ENCODE results near the gene IPO9. TPM values are rescaled to one million over a fixed set of nuclear protein-coding genes. Genes with fewer than 3 reads are reported as not detected.

The IPO9 gene
- total RNA-seq, 1 experiment from 2014 or later = 106 TPM

GRCh38 chr1:201916649-201917249, 87.8 kb downstream of the IPO9 start:
- POLR2A ChIA-PET = interaction anchor here (0.6 to 0.7 kb wide), 2 partner anchors 19 to 865 kb away, joined by 5 read pairs; no protein-coding TSS in a partner anchor
- CTCF ChIA-PET = no interaction called here
- in situ Hi-C loops (cut with HindIII; ENCODE audit: low pct_unique_long_range_greater_than_20kb, low sequenced_read_pairs) = no loop called here
- no peaks in the 10 kb centered on the region for H3K27me3 ChIP-seq (ENCODE audit: control insufficient read depth, insufficient read depth, low read length)
- ATAC-seq (peak; percentile 50), DNase-seq (ENCODE audit: low read depth, low spot score) (no peak)
- H3K4me3 ChIP-seq (ENCODE audit: low read depth in 2 of 2, low read length in 2 of 2) = no peak overlapping the region
- H3K36me3 ChIP-seq (ENCODE audit: control insufficient read depth, insufficient read depth, low read length) = no peaks in the 10 kb centered on the region
- TF ChIP-seq SIN3A (IDR thresholded peaks at IDR 0.05; ENCODE audit: borderline replicate concordance, insufficient read depth, low read depth, low read length) (no peak), TCF7L2 (IDR thresholded peaks at IDR 0.05; ENCODE audit: low read depth, low read length) (no peak), POLR2AphosphoS5 (IDR thresholded peaks at IDR 0.05; ENCODE audit: low read depth, low read length) (no peak), CTCF (IDR thresholded peaks at IDR 0.05) (no peak)
- TF ChIP-seq, protein P1, sequence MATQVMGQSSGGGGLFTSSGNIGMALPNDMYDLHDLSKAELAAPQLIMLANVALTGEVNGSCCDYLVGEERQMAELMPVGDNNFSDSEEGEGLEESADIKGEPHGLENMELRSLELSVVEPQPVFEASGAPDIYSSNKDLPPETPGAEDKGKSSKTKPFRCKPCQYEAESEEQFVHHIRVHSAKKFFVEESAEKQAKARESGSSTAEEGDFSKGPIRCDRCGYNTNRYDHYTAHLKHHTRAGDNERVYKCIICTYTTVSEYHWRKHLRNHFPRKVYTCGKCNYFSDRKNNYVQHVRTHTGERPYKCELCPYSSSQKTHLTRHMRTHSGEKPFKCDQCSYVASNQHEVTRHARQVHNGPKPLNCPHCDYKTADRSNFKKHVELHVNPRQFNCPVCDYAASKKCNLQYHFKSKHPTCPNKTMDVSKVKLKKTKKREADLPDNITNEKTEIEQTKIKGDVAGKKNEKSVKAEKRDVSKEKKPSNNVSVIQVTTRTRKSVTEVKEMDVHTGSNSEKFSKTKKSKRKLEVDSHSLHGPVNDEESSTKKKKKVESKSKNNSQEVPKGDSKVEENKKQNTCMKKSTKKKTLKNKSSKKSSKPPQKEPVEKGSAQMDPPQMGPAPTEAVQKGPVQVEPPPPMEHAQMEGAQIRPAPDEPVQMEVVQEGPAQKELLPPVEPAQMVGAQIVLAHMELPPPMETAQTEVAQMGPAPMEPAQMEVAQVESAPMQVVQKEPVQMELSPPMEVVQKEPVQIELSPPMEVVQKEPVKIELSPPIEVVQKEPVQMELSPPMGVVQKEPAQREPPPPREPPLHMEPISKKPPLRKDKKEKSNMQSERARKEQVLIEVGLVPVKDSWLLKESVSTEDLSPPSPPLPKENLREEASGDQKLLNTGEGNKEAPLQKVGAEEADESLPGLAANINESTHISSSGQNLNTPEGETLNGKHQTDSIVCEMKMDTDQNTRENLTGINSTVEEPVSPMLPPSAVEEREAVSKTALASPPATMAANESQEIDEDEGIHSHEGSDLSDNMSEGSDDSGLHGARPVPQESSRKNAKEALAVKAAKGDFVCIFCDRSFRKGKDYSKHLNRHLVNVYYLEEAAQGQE (IDR thresholded peaks at IDR 0.05; ENCODE audit: insufficient read depth in 1 of 2, low read depth in 2 of 2, low read length in 1 of 2) = no peak
- H3K27ac ChIP-seq (ENCODE audit: low read length) = no peak overlapping the region
- BruUV-seq (replicated peaks) = no TSS peak
- intact Hi-C loops (cut with micrococcal nuclease; ENCODE audit: unreplicated experiment) = no loop called here
- H3K9me3 ChIP-seq (ENCODE audit: control insufficient read depth, insufficient read depth, low read depth, low read length) = no peaks in the 10 kb centered on the region
- no peaks in the 10 kb centered on the region for H3K4me1 ChIP-seq (ENCODE audit: control insufficient read depth, insufficient read depth, low read length)

DNA sequence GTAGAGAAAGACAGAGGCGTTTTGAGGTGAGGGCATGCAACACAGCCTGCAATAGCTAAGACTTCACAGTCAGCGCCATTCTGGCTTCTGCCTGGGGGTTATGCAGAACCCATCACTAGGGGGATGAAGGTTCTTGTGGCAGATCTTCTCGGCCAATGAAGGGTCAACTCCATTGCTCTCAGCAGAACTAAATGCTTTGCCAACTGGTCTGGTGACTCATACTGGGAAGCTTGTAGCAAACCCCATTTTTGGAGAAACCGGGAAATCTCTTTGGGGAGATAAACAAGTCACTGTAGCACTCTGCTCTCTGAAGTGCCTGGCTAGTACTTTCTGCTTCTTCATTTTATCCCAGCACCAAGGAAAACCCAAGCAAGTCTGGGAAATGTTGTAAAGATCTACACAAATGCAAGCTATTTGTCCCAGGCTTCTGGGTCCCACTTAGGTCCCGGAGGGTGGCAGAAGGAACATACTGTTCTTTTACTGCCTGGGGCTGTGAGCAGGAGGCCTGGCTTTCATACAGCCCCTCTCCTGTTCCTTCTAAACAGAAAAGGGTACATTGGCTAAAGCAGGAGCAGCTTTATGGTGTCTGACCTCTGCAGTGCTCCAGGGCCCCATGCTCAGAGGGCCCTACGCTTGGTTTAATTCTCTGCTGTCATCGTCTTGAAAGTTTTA, 88.5 kb downstream of the IPO9 start:
- CTCF ChIA-PET = interaction anchor here (0.5 kb wide), 1 partner anchor 166 kb away, joined by 9 read pairs; no protein-coding TSS in a partner anchor
- ATAC-seq (peak; percentile 24; the same call in 1 of the 2 replicates), DNase-seq (ENCODE audit: low read depth, low spot score) (no peak)
- H3K27me3 ChIP-seq (ENCODE audit: control insufficient read depth, insufficient read depth, low read length) = no peaks in the 10 kb centered on the region
- H3K36me3 ChIP-seq (ENCODE audit: control insufficient read depth, insufficient read depth, low read length) = no peaks in the 10 kb centered on the region
- H3K9me3 ChIP-seq (ENCODE audit: control insufficient read depth, insufficient read depth, low read depth, low read length) = no peaks in the 10 kb centered on the region
- in situ Hi-C loops (cut with HindIII; ENCODE audit: low pct_unique_long_range_greater_than_20kb, low sequenced_read_pairs) (no loop called here), intact Hi-C loops (cut with micrococcal nuclease; ENCODE audit: unreplicated experiment) (no loop called here)
- no peaks in the 10 kb centered on the region for H3K4me1 ChIP-seq (ENCODE audit: control insufficient read depth, insufficient read depth, low read length)
- POLR2A ChIA-PET = no interaction called here
- H3K27ac ChIP-seq (ENCODE audit: low read length) = no peak overlapping the region
- no peak overlapping the region for H3K4me3 ChIP-seq (ENCODE audit: low read depth in 2 of 2, low read length in 2 of 2)
- BruUV-seq (replicated peaks) = no TSS peak
- no peak for TF ChIP-seq TCF7L2 (IDR thresholded peaks at IDR 0.05; ENCODE audit: low read depth, low read length)
- TF ChIP-seq POLR2AphosphoS5 (IDR thresholded peaks at IDR 0.05; ENCODE audit: low read depth, low read length) = no peak
- no peak for TF ChIP-seq SIN3A (IDR thresholded peaks at IDR 0.05; ENCODE audit: borderline replicate concordance, insufficient read depth, low read depth, low read length)
- TF ChIP-seq, protein P1 (IDR thresholded peaks at IDR 0.05; ENCODE audit: insufficient read depth in 1 of 2, low read depth in 2 of 2, low read length in 1 of 2) = no peak
- TF ChIP-seq CTCF (IDR thresholded peaks at IDR 0.05) = no peak
